Brain microvascular endothelial cell (primary cell): ENCODE data around the gene KLF18.
A peak's percentile ranks its signal among the peaks of the same experiment; 100 is the strongest.

Source experiments
- DNase-seq: peaks from one replicate; pipeline ENCODE4 v3.0.0-alpha.2; 2020
- H3K27ac ChIP-seq: fragments of 250-450 bp; sonication (Bioruptor Pico); 2 replicates; pipeline ENCODE4 v1.5.1; 2020; ENCODE audit warnings: mild to moderate bottlenecking, moderate library complexity
- H3K27me3 ChIP-seq: fragments of 250-450 bp; sonication (Bioruptor Pico); replicated peaks from 2 replicates; pipeline ENCODE4 v1.5.1; 2020; ENCODE audit warnings: mild to moderate bottlenecking
- H3K36me3 ChIP-seq: fragments of 250-450 bp; sonication (Bioruptor Pico); replicated peaks from 2 replicates; pipeline ENCODE4 v1.5.1; 2020; ENCODE audit warnings: mild to moderate bottlenecking
- H3K4me3 ChIP-seq: 2 replicates; pipeline ENCODE4 v1.5.1; 2011; ENCODE audit warnings: low read depth, mild to moderate bottlenecking, control low read depth, low read length, moderate library complexity
- CTCF ChIP-seq: IDR thresholded peaks from 2 replicates; pipeline ENCODE4 v1.5.1; 2011; ENCODE audit warnings: low read depth, mild to moderate bottlenecking, moderate library complexity, low read length, control low read depth, inconsistent platforms; ENCODE audit errors: missing control alignments
- in situ Hi-C: cut with HindIII; loops from 2 replicates; pipeline ENCODE4 v1.10.0; 2017; ENCODE audit warnings: low sequenced_read_pairs, low pct_ligation_motif_present

Gene KLF18

GRCh38 chr1:44157903-44158302, 16.5 kb upstream of the KLF18 start:
- TF ChIP-seq CTCF: no peak
- H3K4me3 ChIP-seq: no peak overlapping the region
- DNase-seq: no peak
- in situ Hi-C loops: no loop called here
- no peaks in the 10 kb centered on the region for H3K36me3 ChIP-seq
- H3K27me3 ChIP-seq: no peaks in the 10 kb centered on the region
- H3K27ac ChIP-seq: no peak overlapping the region

- in situ Hi-C loops: no loop called here
- H3K27me3 ChIP-seq: no peaks in the 10 kb centered on the region
- H3K27ac ChIP-seq: no peak overlapping the region
- H3K4me3 ChIP-seq: no peak overlapping the region
- no peak for TF ChIP-seq CTCF
- no peaks in the 10 kb centered on the region for H3K36me3 ChIP-seq
- peak; percentile 5 for DNase-seq
These were observed 12.6 kb upstream of the KLF18 start for GRCh38 chr1:44154049-44154448.

GRCh38 chr1:44152692-44153091, 11.3 kb upstream of the KLF18 start:
- no peaks in the 10 kb centered on the region for H3K27me3 ChIP-seq
- no peak overlapping the region for H3K4me3 ChIP-seq
- no peak for DNase-seq
- in situ Hi-C loops: no loop called here
- TF ChIP-seq CTCF: no peak
- H3K27ac ChIP-seq: no peak overlapping the region
- no peaks in the 10 kb centered on the region for H3K36me3 ChIP-seq

GRCh38 chr1:44151808-44152207, 10.4 kb upstream of the KLF18 start:
- no peaks in the 10 kb centered on the region for H3K27me3 ChIP-seq
- DNase-seq: no peak
- in situ Hi-C loops: no loop called here
- no peak overlapping the region for H3K27ac ChIP-seq
- no peak for TF ChIP-seq CTCF
- H3K4me3 ChIP-seq: no peak overlapping the region
- no peaks in the 10 kb centered on the region for H3K36me3 ChIP-seq

GRCh38 chr1:44151332-44151731, 9.9 kb upstream of the KLF18 start:
- Histone ChIP-seq H3K4me3 (no peak overlapping the region), H3K36me3 (no peaks in the 10 kb centered on the region), H3K27ac (no peak overlapping the region), H3K27me3 (no peaks in the 10 kb centered on the region)
- no peak for TF ChIP-seq CTCF
- in situ Hi-C loops: no loop called here
- no peak for DNase-seq

- in situ Hi-C loops: no loop called here
- TF ChIP-seq CTCF: no peak
- H3K27me3 ChIP-seq: no peaks in the 10 kb centered on the region
- no peak overlapping the region for H3K27ac ChIP-seq
- H3K4me3 ChIP-seq: no peak overlapping the region
- no peak for DNase-seq
- no peaks in the 10 kb centered on the region for H3K36me3 ChIP-seq
These were observed 6.2 kb upstream of the KLF18 start for GRCh38 chr1:44147582-44147981.
